Large intestine (tissue), 3 donors: Measurements from ENCODE around the gene CRB3. TPM values are rescaled to one million over a fixed set of nuclear protein-coding genes. Genes with fewer than 3 reads are reported as not detected.
"Not testable (repeated sequence)": the region's sequence is repeated elsewhere in the genome, so short reads cannot be mapped to it uniquely, and the experiment has no call there.

Experiments
- DNase-seq, 2 donors: peaks; one replicate each; pipeline versions ENCODE4 v3.0.0 to v3.0.0-alpha.2; 2013
- H3K27ac ChIP-seq: one replicate; pipeline ENCODE4 v1.5.1; 2013; ENCODE audit warnings: low read length
- H3K27me3 ChIP-seq: 2 replicates; pipeline ENCODE4 v1.6.1; 2013; ENCODE audit warnings: low read length; ENCODE audit not compliant: control insufficient read depth, insufficient read depth
- H3K36me3 ChIP-seq: 2 replicates; pipeline ENCODE4 v1.6.1; 2013; ENCODE audit warnings: low read length; ENCODE audit not compliant: control insufficient read depth, insufficient read depth
- H3K4me1 ChIP-seq: one replicate; pipeline ENCODE4 v1.6.1; 2013; ENCODE audit warnings: low read length; ENCODE audit not compliant: control insufficient read depth, insufficient read depth
- H3K4me3 ChIP-seq: one replicate; pipeline ENCODE4 v1.5.1; 2013; ENCODE audit warnings: low read length
- H3K9me3 ChIP-seq: one replicate; pipeline ENCODE4 v1.6.1; 2013; ENCODE audit warnings: mild to moderate bottlenecking, low read depth, low read length, moderate library complexity; ENCODE audit not compliant: control insufficient read depth
- WGBS: methylation state at CpG from one replicate; pipeline ENCODE4 v1.1.5; 2013; ENCODE audit warnings: low lambda C conversion rate; ENCODE audit not compliant: insufficient coverage; 5-methylcytosine and 5-hydroxymethylcytosine counted together
- polyA plus RNA-seq: library from polyadenylated mRNA; unstranded; fragments of 120-200 nt; gene quantifications from one replicate; pipeline ENCODE4 v1.2.1, GENCODE V29; 2013

CRB3 gene
- polyA plus RNA-seq, 1 donor = 41.7 TPM

DNA sequence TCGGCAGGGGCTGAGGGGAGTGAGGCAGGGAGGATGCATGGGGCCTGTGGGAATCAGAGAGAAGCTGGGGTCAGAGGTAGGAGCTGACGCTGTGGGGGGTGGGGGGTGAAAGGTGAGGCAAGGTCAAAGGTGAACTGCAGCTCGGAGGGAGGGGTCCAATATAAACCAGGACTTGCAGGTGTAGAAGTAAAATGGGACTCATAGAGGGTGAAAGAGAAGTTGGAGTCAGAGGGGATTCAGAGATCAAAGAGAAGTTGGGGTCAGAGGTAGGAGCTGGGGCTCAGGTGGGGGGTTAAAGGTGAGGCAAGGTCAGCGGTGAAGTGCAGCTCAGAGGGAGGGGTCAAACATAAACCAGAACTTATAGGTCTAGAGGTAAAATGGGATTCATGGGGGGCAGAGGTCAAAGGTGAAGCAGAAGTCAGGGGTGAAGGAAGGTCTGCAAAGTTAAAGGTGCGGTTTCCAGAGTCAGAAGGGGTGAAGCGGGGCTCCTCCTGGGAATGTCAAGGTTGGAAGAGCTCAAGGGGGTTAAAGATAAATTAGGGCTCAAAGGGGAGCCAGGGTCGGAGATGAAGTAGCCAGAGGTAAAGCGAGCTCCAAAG is 30.5 kb downstream of the CRB3 start:
- no peak for DNase-seq
- 67% methylated on average over 3 of the region's 8 CpGs for WGBS
- H3K27ac ChIP-seq = no peak overlapping the region

GRCh38 chr19:6495947-6496346 is 31.9 kb downstream of the CRB3 start:
- Histone ChIP-seq H3K36me3 (no peaks in the 10 kb centered on the region), H3K9me3 (no peaks in the 10 kb centered on the region), H3K4me1 (no peaks in the 10 kb centered on the region), H3K27ac (no peak overlapping the region), H3K4me3 (no peak overlapping the region), H3K27me3 (peaks cover 14% of the 10 kb centered on the region)
- no peak for DNase-seq
- WGBS = no CpG with 5 or more reads among the region's 19 CpGs

More for the DNA sequence above, 30.5 kb downstream of the CRB3 start:
- no peak overlapping the region for H3K4me3 ChIP-seq
- no peaks in the 10 kb centered on the region for H3K36me3 ChIP-seq
- no peaks in the 10 kb centered on the region for H3K4me1 ChIP-seq
- H3K9me3 ChIP-seq = no peaks in the 10 kb centered on the region
- peaks cover 7% of the 10 kb centered on the region for H3K27me3 ChIP-seq

GRCh38 chr19:6498294-6499036 is 34.4 kb downstream of the CRB3 start:
- no peak for DNase-seq
- peaks cover 6% of the 10 kb centered on the region for H3K9me3 ChIP-seq
- no peaks in the 10 kb centered on the region for H3K36me3 ChIP-seq
- no peaks in the 10 kb centered on the region for H3K4me1 ChIP-seq
- WGBS = no CpG with 5 or more reads among the region's 7 CpGs
- H3K4me3 ChIP-seq = no peak overlapping the region
- H3K27ac ChIP-seq = no peak overlapping the region
- H3K27me3 ChIP-seq = peaks cover 37% of the 10 kb centered on the region

DNA sequence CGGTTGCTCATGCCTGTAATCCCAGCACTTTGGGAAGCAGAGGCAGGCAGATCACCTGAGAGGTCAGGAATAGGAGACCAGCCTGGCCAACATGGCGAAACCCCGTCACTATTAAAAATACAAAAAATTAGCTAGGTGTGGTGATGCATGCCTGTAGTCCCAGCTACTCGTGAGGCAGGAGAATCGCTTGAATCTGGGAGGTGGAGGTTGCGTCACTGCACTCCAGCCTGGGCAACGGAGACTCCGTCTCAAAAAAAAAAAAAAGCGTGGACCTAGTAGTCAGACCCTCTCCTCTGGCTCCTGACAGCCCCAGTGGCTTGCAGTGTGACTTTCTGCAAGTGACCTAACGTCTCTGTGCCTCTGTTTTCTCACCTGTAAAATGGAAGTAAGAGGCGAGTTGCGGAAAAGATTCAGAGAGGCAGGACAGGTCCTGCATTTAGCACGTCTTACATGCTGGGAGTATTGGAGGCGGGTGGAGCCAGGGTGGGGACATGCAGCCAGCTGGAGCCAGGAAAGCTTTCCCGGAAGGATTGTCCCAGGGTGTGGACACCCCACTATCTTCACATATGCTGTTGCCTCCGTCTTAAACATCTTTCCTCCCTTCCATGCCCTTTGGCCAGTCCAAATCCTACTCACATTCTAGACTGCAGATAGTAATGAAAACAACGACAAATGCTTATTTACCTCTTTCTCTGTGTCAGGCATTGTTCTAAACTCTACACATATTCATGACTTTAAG is 35.1 kb downstream of the CRB3 start:
- Histone ChIP-seq H3K27ac (no peak overlapping the region), H3K27me3 (peaks cover 42% of the 10 kb centered on the region), H3K9me3 (peaks cover 6% of the 10 kb centered on the region), H3K36me3 (no peaks in the 10 kb centered on the region), H3K4me3 (no peak overlapping the region), H3K4me1 (no peaks in the 10 kb centered on the region)
- no peak for DNase-seq
- 40% methylated on average over 1 of the region's 17 CpGs for WGBS

GRCh38 chr19:6500837-6501739 is 37.0 kb downstream of the CRB3 start:
- no peak for DNase-seq
- H3K27me3 ChIP-seq = peaks cover 42% of the 10 kb centered on the region
- peaks cover 6% of the 10 kb centered on the region for H3K9me3 ChIP-seq
- H3K27ac ChIP-seq = no peak overlapping the region
- H3K4me3 ChIP-seq = no peak overlapping the region
- no peaks in the 10 kb centered on the region for H3K36me3 ChIP-seq
- H3K4me1 ChIP-seq = no peaks in the 10 kb centered on the region
- no CpG with 5 or more reads among the region's 24 CpGs for WGBS

- Histone ChIP-seq H3K4me3 (no peak within 1 kb of the TSS), H3K4me1 (no peaks in the 10 kb centered on the region), H3K36me3 (no peaks in the 10 kb centered on the region), H3K27me3 (peaks cover 42% of the 10 kb centered on the region), H3K9me3 (peaks cover 6% of the 10 kb centered on the region), H3K27ac (no peak within 1 kb of the TSS)
- no CpG with 5 or more reads among the region's 71 CpGs for WGBS
- DNase-seq = no peak
Observed at GRCh38 chr19:6501740-6502648, 37.9 kb downstream of the CRB3 start, which contains the start of gene TUBB4A. Gene TUBB4A (minus strand): TSS chr19:6502309. CDS start chr19:6502212, 97 bp downstream.

GRCh38 chr19:6503407-6504201 is 39.5 kb downstream of the CRB3 start:
- no CpG with 5 or more reads among the region's 9 CpGs for WGBS
- Histone ChIP-seq H3K4me1 (no peaks in the 10 kb centered on the region), H3K36me3 (no peaks in the 10 kb centered on the region), H3K27ac (no peak overlapping the region), H3K4me3 (no peak overlapping the region), H3K9me3 (peaks cover 6% of the 10 kb centered on the region), H3K27me3 (peaks cover 42% of the 10 kb centered on the region)
- DNase-seq = no peak

- H3K4me1 ChIP-seq, H3K27ac ChIP-seq, H3K4me3 ChIP-seq, H3K27me3 ChIP-seq, H3K9me3 ChIP-seq, H3K36me3 ChIP-seq, DNase-seq: not testable (repeated sequence)
- WGBS = 100% methylated on average over 1 of the region's 9 CpGs
Observed at GRCh38 chr19:6508028-6508771, 44.1 kb downstream of the CRB3 start.
